IMR-90 (cell line): ENCODE data around the gene SPAG16. TPM values are rescaled to one million over a fixed set of nuclear protein-coding genes. Genes with fewer than 3 reads are reported as not detected.
A peak's percentile ranks its signal among the peaks of the same experiment; 100 is the strongest.

ENCODE experiments used
- ATAC-seq: fragments of 200-7000 bp; cut with Tn5 transposase; 2 replicates; pipeline ENCODE4 v1.9.1; 2020; ENCODE audit warnings: low read depth, mild to moderate bottlenecking, moderate library complexity
- BruUV-seq: library from RNA; stranded (reverse); fragments of 400-500 nt; replicated peaks from 2 replicates; lab custom pipeline; 2021; lab: Mats Ljungman, UMichigan
- CTCF ChIA-PET: fragments of 300-600 bp; formaldehyde crosslinking; extraction: SDS; loops from one replicate; lab custom pipeline; 2021; ENCODE audit warnings: antibody characterized with exemption; lab: Yijun Ruan, JAX
- POLR2A ChIA-PET: fragments of 300-600 bp; sonication (Branson Sonifier 250); formaldehyde crosslinking; loops from one replicate; lab custom pipeline; 2022; ENCODE audit warnings: antibody characterized with exemption; ENCODE audit not compliant: unreplicated experiment; lab: Charles Lee
- DNase-seq: peaks from one replicate; pipeline ENCODE4 v3.0.0; 2013
- H2AFZ ChIP-seq: replicated peaks from 2 replicates; pipeline ENCODE3; 2013; ENCODE audit warnings: low read length, mild to moderate bottlenecking; ENCODE audit not compliant: poor library complexity
- H2AK5ac ChIP-seq: 2 replicates; pipeline ENCODE4 v1.6.1; 2013; ENCODE audit warnings: low read depth, low read length, inconsistent platforms
- H2AK9ac ChIP-seq: replicated peaks from 2 replicates; pipeline ENCODE3; 2013; ENCODE audit warnings: mild to moderate bottlenecking, low read depth, low read length, moderate library complexity; ENCODE audit not compliant: poor library complexity
- H2BK120ac ChIP-seq: 2 replicates; pipeline ENCODE4 v1.6.1; 2013; ENCODE audit warnings: low read depth, low read length, inconsistent platforms
- H2BK15ac ChIP-seq: 3 replicates; pipeline ENCODE4 v1.6.1; 2013; ENCODE audit warnings: low read depth, low read length, inconsistent platforms
- H2BK20ac ChIP-seq: 2 replicates; pipeline ENCODE4 v1.6.1; 2013; ENCODE audit warnings: low read depth, mild to moderate bottlenecking, inconsistent platforms, low read length, moderate library complexity
- H2BK5ac ChIP-seq: 2 replicates; pipeline ENCODE4 v1.6.1; 2013; ENCODE audit warnings: mild to moderate bottlenecking, low read depth, low read length, inconsistent platforms; ENCODE audit not compliant: poor library complexity, severe bottlenecking
- H3K14ac ChIP-seq: replicated peaks from 2 replicates; pipeline ENCODE4 v1.6.1; 2013; ENCODE audit warnings: low read depth, low read length, inconsistent platforms
- H3K18ac ChIP-seq: 2 replicates; pipeline ENCODE4 v1.6.1; 2013; ENCODE audit warnings: low read depth, low read length, control low read depth
- H3K23ac ChIP-seq: 2 replicates; pipeline ENCODE4 v1.6.1; 2013; ENCODE audit warnings: low read depth, low read length, inconsistent platforms
- H3K27ac ChIP-seq: 2 replicates; pipeline ENCODE4 v1.5.1; 2013; ENCODE audit warnings: mild to moderate bottlenecking, control low read depth, low read length; ENCODE audit not compliant: insufficient read depth
- H3K27me3 ChIP-seq: 2 replicates; pipeline ENCODE4 v1.6.1; 2013; ENCODE audit warnings: low read length; ENCODE audit not compliant: control insufficient read depth, insufficient read depth
- H3K36me3 ChIP-seq: 2 replicates; pipeline ENCODE4 v1.6.1; 2013; ENCODE audit warnings: low read length, mixed read lengths; ENCODE audit not compliant: control insufficient read depth, insufficient read depth
- H3K4ac ChIP-seq: 2 replicates; pipeline ENCODE4 v1.6.1; 2013; ENCODE audit warnings: low read depth, low read length, inconsistent platforms
- H3K4me1 ChIP-seq: 2 replicates; pipeline ENCODE4 v1.6.1; 2013; ENCODE audit warnings: low read length, mixed read lengths; ENCODE audit not compliant: control insufficient read depth, insufficient read depth
- H3K4me2 ChIP-seq: 2 replicates; pipeline ENCODE4 v1.6.1; 2013; ENCODE audit warnings: low read depth, mild to moderate bottlenecking, control low read depth, low read length, moderate library complexity
- H3K4me3 ChIP-seq: 2 replicates; pipeline ENCODE4 v1.5.1; 2013; ENCODE audit warnings: low read depth, mild to moderate bottlenecking, control low read depth, low read length, moderate library complexity; ENCODE audit not compliant: insufficient read depth
- H3K56ac ChIP-seq: 2 replicates; pipeline ENCODE4 v1.6.1; 2013; ENCODE audit warnings: low read length, inconsistent platforms; ENCODE audit not compliant: insufficient read depth; ENCODE audit errors: extremely low read depth
- H3K79me1 ChIP-seq, 2 experiments: 2 replicates each; pipeline ENCODE4 v1.6.1; 2013; ENCODE audit warnings: low read length in 2 of 2, inconsistent platforms in 1 of 2, low read depth in 1 of 2
- H3K9ac ChIP-seq: 2 replicates; pipeline ENCODE4 v1.6.1; 2013; ENCODE audit warnings: low read depth, low read length, control low read depth
- H3K9me1 ChIP-seq: 2 replicates; pipeline ENCODE4 v1.6.1; 2013; ENCODE audit warnings: low read length, inconsistent platforms; ENCODE audit not compliant: insufficient read depth
- H3K9me3 ChIP-seq: 2 replicates; pipeline ENCODE4 v1.6.1; 2013; ENCODE audit warnings: low read length; ENCODE audit not compliant: control insufficient read depth, insufficient read depth
- H4K20me1 ChIP-seq: 2 replicates; pipeline ENCODE4 v1.6.1; 2013; ENCODE audit warnings: low read length, inconsistent platforms; ENCODE audit not compliant: insufficient read depth
- H4K5ac ChIP-seq: 2 replicates; pipeline ENCODE4 v1.6.1; 2013; ENCODE audit warnings: mild to moderate bottlenecking, low read depth, low read length, control low read depth
- H4K8ac ChIP-seq, 2 experiments: 2 replicates each; pipeline ENCODE4 v1.6.1; 2013; ENCODE audit warnings: low read depth in 2 of 2, low read length in 2 of 2, control low read depth in 1 of 2, inconsistent platforms in 1 of 2
- H4K91ac ChIP-seq: 2 replicates; pipeline ENCODE4 v1.6.1; 2013; ENCODE audit warnings: low read depth, low read length, inconsistent platforms; ENCODE audit not compliant: insufficient read depth
- BHLHE40 ChIP-seq: fragments of 150-350 bp; IDR thresholded peaks from 2 replicates; pipeline ENCODE4 v1.6.1; 2016; ENCODE audit warnings: mild to moderate bottlenecking, low read depth, low read length
- FOS ChIP-seq: fragments of 150-350 bp; IDR thresholded peaks from 2 replicates; pipeline ENCODE4 v1.6.1; 2016; ENCODE audit warnings: low read depth, low read length
- MAFK ChIP-seq: IDR thresholded peaks from 2 replicates; pipeline ENCODE4 v1.6.1; 2012; ENCODE audit warnings: low read depth, low read length, improper control_type of control experiment
- MAZ ChIP-seq: IDR thresholded peaks from 2 replicates; pipeline ENCODE4 v1.6.1; 2012; ENCODE audit warnings: low read depth, mild to moderate bottlenecking, low read length, improper control_type of control experiment, moderate library complexity, borderline replicate concordance
- WGBS, 2 experiments: methylation state at CpG; one replicate each; pipeline versions ENCODE4 v1.1.5 to v1.1.7; 2013; ENCODE audit warnings: missing lambda C conversion rate in 2 of 2; ENCODE audit not compliant: insufficient read length in 1 of 2; ENCODE audit errors: extremely low coverage in 2 of 2; 5-methylcytosine and 5-hydroxymethylcytosine counted together
- dilution Hi-C: fragments of 300-500 bp; cut with HindIII; formaldehyde crosslinking; loops from one replicate; pipeline ENCODE4 v1.14.3; 2018; ENCODE audit warnings: low sequenced_read_pairs; ENCODE audit not compliant: unreplicated experiment
- in situ Hi-C: fragments of 300-500 bp; cut with MboI; formaldehyde crosslinking; loops from 3 replicates; pipeline ENCODE4 v1.14.3; 2019; ENCODE audit warnings: low sequenced_read_pairs, inconsistent platforms, mixed read lengths
- intact Hi-C: fragments of 100-400 bp; cut with micrococcal nuclease; formaldehyde crosslinking; loops from 2 replicates; pipeline ENCODE4 v1.10.0; 2022
- polyA plus RNA-seq, 3 experiments: library from polyadenylated mRNA; depleted of rRNA; stranded (reverse); fragments of >200 nt; gene quantifications; 2 replicates each; pipeline ENCODE4 v1.2.3, GENCODE V29; 2012; ENCODE audit warnings: low replicate concordance in 1 of 3
- total RNA-seq: library from RNA; depleted of rRNA; stranded (reverse); fragments of >200 nt; gene quantifications from 2 replicates; pipeline ENCODE4 v1.2.3, GENCODE V29; 2012
- TF ChIP-seq, protein P1 (sequence below): fragments of 150-350 bp; IDR thresholded peaks from 2 replicates; pipeline ENCODE4 v1.6.1; 2016; ENCODE audit warnings: low read depth, mild to moderate bottlenecking, low read length, moderate library complexity, borderline replicate concordance

The SPAG16 gene
- total and polyA plus RNA-seq, 2 of the 4 experiments (the other 2 are of a cell fraction) = 7.3 to 13.5 TPM

- Histone ChIP-seq H2BK120ac (no peak overlapping the region), H3K4me1 (no peaks in the 10 kb centered on the region), H2AK5ac (no peak overlapping the region), H3K4me3 (no peak overlapping the region), H3K9me3 (no peaks in the 10 kb centered on the region), H3K9me1 (no peaks in the 10 kb centered on the region), H3K79me1 (no peaks in the 10 kb centered on the region), H3K18ac (no peak overlapping the region), H4K5ac (no peak overlapping the region), H2AFZ (no peak overlapping the region), H4K20me1 (no peaks in the 10 kb centered on the region), H3K23ac (no peak overlapping the region), H4K91ac (no peak overlapping the region), H4K8ac (no peak overlapping the region), H3K4me2 (no peak overlapping the region), H3K14ac (no peak overlapping the region), H2AK9ac (no peak overlapping the region), H2BK5ac (no peak overlapping the region), H3K4ac (no peak overlapping the region), H3K9ac (no peak overlapping the region), H2BK15ac (no peak overlapping the region), H3K27ac (no peak overlapping the region), H2BK20ac (no peak overlapping the region), H3K56ac (no peak overlapping the region), H3K27me3 (no peaks in the 10 kb centered on the region), H3K36me3 (no peaks in the 10 kb centered on the region)
- POLR2A ChIA-PET = no interaction called here
- dilution Hi-C loops = no loop called here
- ATAC-seq (no peak), DNase-seq (no peak)
- in situ Hi-C loops = no loop called here
- TF ChIP-seq BHLHE40 = no peak
- TF ChIP-seq, protein P1, sequence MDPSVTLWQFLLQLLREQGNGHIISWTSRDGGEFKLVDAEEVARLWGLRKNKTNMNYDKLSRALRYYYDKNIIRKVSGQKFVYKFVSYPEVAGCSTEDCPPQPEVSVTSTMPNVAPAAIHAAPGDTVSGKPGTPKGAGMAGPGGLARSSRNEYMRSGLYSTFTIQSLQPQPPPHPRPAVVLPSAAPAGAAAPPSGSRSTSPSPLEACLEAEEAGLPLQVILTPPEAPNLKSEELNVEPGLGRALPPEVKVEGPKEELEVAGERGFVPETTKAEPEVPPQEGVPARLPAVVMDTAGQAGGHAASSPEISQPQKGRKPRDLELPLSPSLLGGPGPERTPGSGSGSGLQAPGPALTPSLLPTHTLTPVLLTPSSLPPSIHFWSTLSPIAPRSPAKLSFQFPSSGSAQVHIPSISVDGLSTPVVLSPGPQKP = no peak
- peak; percentile 53 for TF ChIP-seq MAFK
- no peak for TF ChIP-seq MAZ
- no peak for TF ChIP-seq FOS
- intact Hi-C loops = no loop called here
- no TSS peak for BruUV-seq
- no CpG with 5 or more reads among the region's 3 CpGs for WGBS, 2 experiments
- CTCF ChIA-PET = interaction anchor here (0.6 kb wide), 2 partner anchors 15 to 724 kb away, joined by 3 to 4 read pairs; no protein-coding TSS in a partner anchor
Measured at GRCh38 chr2:213792045-213792444, 507.8 kb downstream of the SPAG16 start.
